Right cardiac atrium (tissue), 5 donors: ENCODE measurements around the gene LY6G5C. TPM values are rescaled to one million over a fixed set of nuclear protein-coding genes. Genes with fewer than 3 reads are reported as not detected.
A peak's percentile ranks its signal among the peaks of the same experiment; 100 is the strongest.

ENCODE experiments used
- ATAC-seq, 2 donors: fragments of 200-7000 bp; cut with Tn5 transposase; one replicate each; pipeline versions ENCODE4 v1.8.0 to v1.9.1; 2020; ENCODE audit warnings: moderate library complexity in 2 of 2, mild to moderate bottlenecking in 1 of 2
- DNase-seq, 3 donors: peaks; one replicate each; pipeline ENCODE4 v3.0.0-alpha.2; 2020
- H3K27ac ChIP-seq: one replicate; pipeline ENCODE4 v1.5.1; 2013; ENCODE audit warnings: mild to moderate bottlenecking, low read length, control low read depth, moderate library complexity
- H3K27me3 ChIP-seq: one replicate; pipeline ENCODE4 v1.6.1; 2013; ENCODE audit not compliant: control insufficient read depth, insufficient read depth
- H3K4me1 ChIP-seq: one replicate; pipeline ENCODE4 v1.6.1; 2013; ENCODE audit warnings: low read length; ENCODE audit not compliant: control insufficient read depth, insufficient read depth
- H3K4me3 ChIP-seq: one replicate; pipeline ENCODE4 v1.5.1; 2013; ENCODE audit warnings: low read length, control low read depth
- H3K9me3 ChIP-seq: one replicate; pipeline ENCODE4 v1.6.1; 2013; ENCODE audit warnings: low read length; ENCODE audit not compliant: control insufficient read depth
- WGBS: extraction: QIAGEN DNeasy Blood & Tissue Kit; methylation state at CpG from one replicate; pipeline ENCODE4 v1.1.7; 2013; 5-methylcytosine and 5-hydroxymethylcytosine counted together
- intact Hi-C, 4 donors: fragments of 100-400 bp; cut with DNase I; formaldehyde crosslinking; loops; one replicate each; pipeline versions ENCODE4 v1.11.0 to v1.14.0; 2022 to 2023
- polyA plus RNA-seq: library from polyadenylated mRNA; stranded (reverse); fragments of 200-250 nt; gene quantifications from one replicate; pipeline ENCODE4 v1.2.3, GENCODE V29; 2013
- total RNA-seq, 4 donors: library from RNA; stranded (reverse); fragmentation: NEBNext Ultra II Directional; extraction: Animal tissue kit (Norgen Biotek cat#: 25700); gene quantifications; one replicate each; pipeline ENCODE4 v1.2.1, GENCODE V29; 2021
- donor health status: healthy with polysubstance abuse.
- donor health status: DM: no; HTN: yes; CAD: no.
- donor health status: DM: no; HTN: no; CAD: no.
- donor health status: DM: no; HTN: yes; CAD: no; lungs with severe emphysema.
- donor health status: DM: yes; HTN: yes; CAD: no.

LY6G5C gene
- total and polyA plus RNA-seq, 5 donors, result 2.1 to 5.0 (median 2.4) TPM

GRCh38 chr6:31634131-31634530 lies 46.7 kb downstream of the LY6G5C start:
- Histone ChIP-seq H3K4me3 (no peak overlapping the region), H3K4me1 (no peaks in the 10 kb centered on the region), H3K27ac (no peak overlapping the region), H3K9me3 (no peaks in the 10 kb centered on the region), H3K27me3 (no peaks in the 10 kb centered on the region)
- ATAC-seq (no peak), DNase-seq (no peak)
- intact Hi-C loops, result no loop called here
- 84% methylated on average over 3 of the region's 3 CpGs for WGBS

GRCh38 chr6:31633447-31633846 lies 47.4 kb downstream of the LY6G5C start:
- no peak for ATAC-seq
- H3K27ac ChIP-seq, result no peak overlapping the region
- intact Hi-C loops, result no loop called here

GRCh38 chr6:31632279-31632946 lies 48.5 kb downstream of the LY6G5C start:
- ATAC-seq (peak in 1 of 2 donors; percentile 2), DNase-seq (peak in 1 of 3 donors; percentile 48)
- Histone ChIP-seq H3K4me3 (no peak overlapping the region), H3K9me3 (no peaks in the 10 kb centered on the region), H3K27me3 (no peaks in the 10 kb centered on the region), H3K27ac (no peak overlapping the region), H3K4me1 (no peaks in the 10 kb centered on the region)
- 88% methylated on average over 26 of the region's 26 CpGs for WGBS
- intact Hi-C loops, result no loop called here

More at GRCh38 chr6:31633447-31633846, 47.4 kb downstream of the LY6G5C start:
- WGBS, result 78% methylated on average over 7 of the region's 7 CpGs
- Histone ChIP-seq H3K9me3 (no peaks in the 10 kb centered on the region), H3K4me1 (no peaks in the 10 kb centered on the region), H3K27me3 (no peaks in the 10 kb centered on the region), H3K4me3 (no peak overlapping the region)
- peak in 1 of 3 donors; percentile 34 for DNase-seq

GRCh38 chr6:31631681-31632278 lies 49.1 kb downstream of the LY6G5C start:
- WGBS, result 89% methylated on average over 32 of the region's 32 CpGs
- Histone ChIP-seq H3K27ac (no peak overlapping the region), H3K4me1 (no peaks in the 10 kb centered on the region)

GRCh38 chr6:31631209-31631608 lies 49.7 kb downstream of the LY6G5C start:
- 82% methylated on average over 16 of the region's 16 CpGs for WGBS
- H3K4me3 ChIP-seq, result no peak overlapping the region
- H3K9me3 ChIP-seq, result no peaks in the 10 kb centered on the region
- H3K27ac ChIP-seq, result no peak overlapping the region
- peak in 1 of 3 donors; percentile 40 for DNase-seq
- no peaks in the 10 kb centered on the region for H3K4me1 ChIP-seq
- intact Hi-C loops, result no loop called here
- peak in 1 of 2 donors; percentile 3 for ATAC-seq
- H3K27me3 ChIP-seq, result no peaks in the 10 kb centered on the region

More at GRCh38 chr6:31631681-31632278, 49.1 kb downstream of the LY6G5C start:
- H3K4me3 ChIP-seq, result no peak overlapping the region
- peak; percentile 7 to 11 for ATAC-seq
- no peaks in the 10 kb centered on the region for H3K9me3 ChIP-seq
- intact Hi-C loops, result no loop called here
- peak in 1 of 3 donors; percentile 55 for DNase-seq
- H3K27me3 ChIP-seq, result no peaks in the 10 kb centered on the region

GRCh38 chr6:31630177-31630934 lies 50.5 kb downstream of the LY6G5C start:
- Histone ChIP-seq H3K4me1 (no peaks in the 10 kb centered on the region), H3K27me3 (no peaks in the 10 kb centered on the region), H3K9me3 (no peaks in the 10 kb centered on the region), H3K4me3 (no peak overlapping the region), H3K27ac (no peak overlapping the region)
- ATAC-seq (peak in 1 of 2 donors; percentile 1), DNase-seq (peak in 1 of 3 donors; percentile 18)
- 91% methylated on average over 25 of the region's 25 CpGs for WGBS
- intact Hi-C loops, result no loop called here

- Histone ChIP-seq H3K4me3 (no peak overlapping the region), H3K9me3 (no peaks in the 10 kb centered on the region), H3K4me1 (no peaks in the 10 kb centered on the region), H3K27ac (no peak overlapping the region), H3K27me3 (no peaks in the 10 kb centered on the region)
- intact Hi-C loops, result no loop called here
- no peak for ATAC-seq
- no peak for DNase-seq
- 86% methylated on average over 7 of the region's 7 CpGs for WGBS
Observed at GRCh38 chr6:31629014-31629413, 51.9 kb downstream of the LY6G5C start.

- ATAC-seq, result no peak
Observed at GRCh38 chr6:31627690-31628287, 53.1 kb downstream of the LY6G5C start.

GRCh38 chr6:31626952-31627351 lies 53.9 kb downstream of the LY6G5C start:
- WGBS, result 86% methylated on average over 10 of the region's 10 CpGs
- H3K27ac ChIP-seq, result no peak overlapping the region
- H3K27me3 ChIP-seq, result no peaks in the 10 kb centered on the region
- H3K4me3 ChIP-seq, result no peak overlapping the region
- DNase-seq, result no peak
- H3K4me1 ChIP-seq, result no peaks in the 10 kb centered on the region
- intact Hi-C loops, result no loop called here
- no peak for ATAC-seq
- no peaks in the 10 kb centered on the region for H3K9me3 ChIP-seq

More at GRCh38 chr6:31627690-31628287, 53.1 kb downstream of the LY6G5C start:
- no peak for DNase-seq
- no peaks in the 10 kb centered on the region for H3K4me1 ChIP-seq
- H3K4me3 ChIP-seq, result no peak overlapping the region
- H3K27ac ChIP-seq, result no peak overlapping the region
- WGBS, result 96% methylated on average over 19 of the region's 19 CpGs
- no peaks in the 10 kb centered on the region for H3K27me3 ChIP-seq
- intact Hi-C loops, result no loop called here
- no peaks in the 10 kb centered on the region for H3K9me3 ChIP-seq
